ENCODE measurements around the gene USP2.
"Not testable (repeated sequence)": the region's sequence is repeated elsewhere in the genome, so short reads cannot be mapped to it uniquely, and the experiment has no call there.

Gene USP2

DNA sequence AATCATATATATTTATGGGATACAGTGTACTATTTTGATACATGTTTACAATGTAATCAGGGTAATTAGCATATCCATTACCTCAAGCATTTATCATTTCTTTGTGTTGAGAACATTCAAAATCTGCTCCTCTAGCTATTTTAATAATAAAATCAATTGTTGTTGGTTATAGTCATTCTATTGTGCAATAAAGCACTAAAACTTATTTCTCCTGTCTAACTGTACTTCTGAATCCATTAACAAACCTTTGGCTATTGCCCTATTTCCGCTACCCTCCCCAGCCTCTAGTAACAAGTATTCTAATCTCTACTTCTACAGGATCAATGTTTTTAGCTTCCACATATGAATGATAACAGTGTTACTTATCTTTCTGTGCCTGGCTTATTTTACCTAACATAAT is 15.3 kb upstream of the USP2 start:
- Mint-ChIP-seq H3K9me3 (peaks cover 28 to 38% of the 10 kb centered on the region in 2 donors), H3K4me3 (no peak overlapping the region), H3K4me1 (no peaks in the 10 kb centered on the region), H3K27me3 (peaks cover 10% of the 10 kb centered on the region), H3K27ac (no peak overlapping the region)
- ATAC-seq: no peak
- DNase-seq: no peak

DNA sequence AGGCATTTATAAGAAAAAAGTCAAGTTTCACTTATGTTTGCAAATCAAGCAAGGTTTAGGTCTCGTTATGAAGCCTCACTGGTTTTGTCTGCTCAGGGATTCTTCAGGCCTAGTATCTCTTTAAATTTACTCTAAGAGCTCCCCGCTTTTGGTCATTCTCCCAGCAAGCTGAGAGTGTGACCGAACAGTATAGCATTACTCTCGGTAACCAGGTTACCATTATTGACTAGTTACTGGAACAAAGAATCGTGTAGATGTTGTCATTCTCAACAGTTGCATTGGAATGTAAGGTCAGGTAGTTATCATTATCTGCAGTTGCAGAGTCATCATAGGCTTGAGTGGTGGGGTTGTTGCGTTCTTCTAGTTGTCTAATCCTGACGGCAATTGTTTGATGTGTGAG is 9.8 kb upstream of the USP2 start:
- H3K27me3 Mint-ChIP-seq: peaks cover 10% of the 10 kb centered on the region
- H3K4me3 Mint-ChIP-seq: no peak overlapping the region
- DNase-seq (no peak), ATAC-seq (no peak)
- no peaks in the 10 kb centered on the region for H3K9me3 Mint-ChIP-seq
- H3K4me1 Mint-ChIP-seq: no peaks in the 10 kb centered on the region
- no peak overlapping the region for H3K27ac Mint-ChIP-seq

- Mint-ChIP-seq H3K4me3 (no peak overlapping the region), H3K27ac (no peak overlapping the region), H3K4me1 (no peaks in the 10 kb centered on the region), H3K27me3 (peaks cover 1% of the 10 kb centered on the region), H3K9me3 (no peaks in the 10 kb centered on the region)
- ATAC-seq (no peak), DNase-seq (no peak)
These were observed 8.2 kb upstream of the USP2 start for GRCh38 chr11:119389611-119390254.

DNA sequence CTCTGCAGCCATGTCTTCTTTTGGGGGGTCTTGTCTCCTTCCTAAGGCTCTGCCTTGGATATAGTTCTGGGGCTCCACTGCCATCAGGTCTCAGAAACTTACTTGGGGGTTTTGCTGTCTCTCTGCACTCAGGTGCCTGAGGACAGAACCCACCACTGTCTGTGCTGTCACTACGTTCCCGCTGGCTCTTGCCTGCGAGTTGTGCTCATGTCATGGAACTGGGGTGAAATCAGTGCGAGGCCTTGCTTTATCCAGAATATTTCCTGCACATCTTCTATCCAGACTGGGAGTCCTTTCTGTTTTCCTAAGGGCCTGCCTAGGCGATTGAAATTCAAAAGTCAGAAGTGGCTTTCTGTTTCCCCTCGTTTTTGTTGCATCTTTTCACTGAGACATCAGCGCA is 6.6 kb upstream of the USP2 start:
- no peak overlapping the region for H3K4me3 Mint-ChIP-seq
- H3K27me3 Mint-ChIP-seq: no peaks in the 10 kb centered on the region
- H3K27ac Mint-ChIP-seq: no peak overlapping the region
- H3K9me3 Mint-ChIP-seq: no peaks in the 10 kb centered on the region
- H3K4me1 Mint-ChIP-seq: no peaks in the 10 kb centered on the region
- DNase-seq: no peak
- no peak for ATAC-seq

- Mint-ChIP-seq H3K4me3 (no peak overlapping the region), H3K9me3 (no peaks in the 10 kb centered on the region), H3K4me1 (no peaks in the 10 kb centered on the region), H3K27me3 (no peaks in the 10 kb centered on the region), H3K27ac (no peak overlapping the region)
- ATAC-seq (no peak), DNase-seq (no peak)
These were observed 2.8 kb upstream of the USP2 start for GRCh38 chr11:119384332-119384731.

DNA sequence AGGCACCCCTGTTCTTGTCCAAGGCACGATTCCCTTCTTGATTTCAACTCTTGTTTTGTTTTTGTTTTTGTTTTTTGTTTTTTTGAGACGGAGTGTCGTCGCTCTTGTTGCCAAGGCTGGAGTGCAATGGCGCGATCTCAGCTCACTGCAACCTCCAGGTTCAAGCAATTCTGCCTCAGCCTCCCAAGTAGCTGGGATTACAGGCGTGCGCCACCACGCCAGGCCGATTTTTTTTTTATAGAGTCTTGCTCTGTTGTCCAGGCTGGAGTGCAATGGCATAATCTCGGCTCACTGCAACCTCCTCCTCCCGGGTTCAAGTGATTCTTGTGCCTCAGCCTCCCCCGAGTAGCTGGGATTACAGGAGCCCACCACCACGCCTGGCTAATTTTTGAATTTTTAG is 1.0 kb upstream of the USP2 start:
- not testable (repeated sequence) for H3K9me3 Mint-ChIP-seq, H3K4me3 Mint-ChIP-seq, ATAC-seq, DNase-seq, H3K27me3 Mint-ChIP-seq, H3K27ac Mint-ChIP-seq
- H3K4me1 Mint-ChIP-seq: peaks cover 10% of the 10 kb centered on the region

GRCh38 chr11:119382101-119382500 is 611 bp upstream of the USP2 start:
- H3K27me3 Mint-ChIP-seq: no peaks in the 10 kb centered on the region
- no peak for DNase-seq
- H3K4me3 Mint-ChIP-seq: no peak overlapping the region
- ATAC-seq: no peak
- H3K27ac Mint-ChIP-seq: no peak overlapping the region
- H3K4me1 Mint-ChIP-seq: peaks cover 14% of the 10 kb centered on the region
- no peaks in the 10 kb centered on the region for H3K9me3 Mint-ChIP-seq

- Mint-ChIP-seq H3K4me1 (peaks cover 14% of the 10 kb centered on the region), H3K27me3 (no peaks in the 10 kb centered on the region), H3K4me3 (no peak overlapping the region), H3K9me3 (no peaks in the 10 kb centered on the region), H3K27ac (no peak overlapping the region)
- ATAC-seq (no peak), DNase-seq (no peak)
These were observed 686 bp downstream of the USP2 start for GRCh38 chr11:119380827-119381180.

DNA sequence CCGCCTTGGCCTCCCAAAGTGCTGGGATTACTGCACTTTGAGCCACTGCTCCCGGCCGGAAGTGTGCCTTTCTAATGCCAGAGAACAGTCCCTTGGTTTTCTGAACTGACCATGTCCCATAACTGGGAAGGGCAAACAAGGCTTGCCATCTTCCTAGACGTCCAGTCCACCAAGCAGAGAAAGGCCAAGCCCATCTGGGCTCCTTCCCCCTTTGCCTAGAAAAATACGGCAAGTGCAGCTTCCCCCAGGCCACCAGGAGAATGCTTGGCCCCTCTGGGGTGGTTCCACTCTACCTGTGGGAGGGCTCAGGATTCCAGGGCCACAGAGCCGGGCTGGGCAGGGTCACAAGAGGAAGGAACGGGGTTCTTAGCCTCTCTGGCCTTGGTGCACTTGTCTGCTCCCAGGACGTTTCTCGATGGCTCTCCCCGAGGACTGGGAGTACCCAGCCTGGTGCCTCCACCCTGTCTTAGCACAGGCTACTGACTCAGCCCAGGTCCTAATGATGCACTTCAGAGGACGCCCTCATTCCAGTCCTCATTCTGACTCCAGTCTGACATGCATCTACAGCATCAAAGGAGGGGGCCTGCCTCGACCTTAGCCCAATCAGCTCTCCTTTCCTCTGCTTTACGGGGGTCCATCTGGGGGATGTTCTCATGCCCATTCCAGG is 1.2 kb downstream of the USP2 start:
- Mint-ChIP-seq H3K27ac (no peak overlapping the region), H3K27me3 (no peaks in the 10 kb centered on the region), H3K4me1 (peaks cover 14% of the 10 kb centered on the region), H3K4me3 (no peak overlapping the region), H3K9me3 (no peaks in the 10 kb centered on the region)
- ATAC-seq (no peak), DNase-seq (no peak)

DNA sequence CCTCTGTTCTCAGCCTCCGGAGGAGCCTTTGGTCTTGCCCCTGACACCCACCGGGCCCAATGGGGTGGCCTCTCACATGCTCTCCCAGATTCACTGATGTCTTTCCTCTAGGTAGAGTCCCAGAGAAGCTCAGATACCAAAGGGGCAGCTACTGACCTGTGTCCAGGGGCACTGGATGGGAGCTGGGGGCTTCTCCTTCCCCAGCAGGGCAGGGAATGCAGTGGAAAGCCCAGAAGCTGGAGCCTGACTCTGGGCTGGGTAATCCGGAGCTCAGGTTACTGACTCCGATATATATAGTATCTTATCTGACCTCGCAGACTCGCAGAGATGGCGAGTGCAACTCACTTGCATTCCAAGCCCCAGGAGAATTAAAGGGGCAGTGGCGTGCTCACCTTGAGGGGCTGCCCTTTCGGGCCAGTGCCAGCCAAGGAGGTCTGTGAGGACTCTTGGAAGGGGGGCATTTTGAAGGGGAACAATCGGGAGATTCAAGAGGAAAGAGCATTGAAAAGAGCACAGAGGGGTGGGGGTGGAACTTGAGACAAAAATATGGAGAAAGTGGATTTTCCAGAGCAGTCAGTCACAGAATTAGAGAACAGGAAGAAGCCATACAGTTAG is 2.5 kb downstream of the USP2 start:
- Mint-ChIP-seq H3K27me3 (no peaks in the 10 kb centered on the region), H3K4me3 (no peak overlapping the region), H3K4me1 (peaks cover 17% of the 10 kb centered on the region), H3K27ac (no peak overlapping the region), H3K9me3 (no peaks in the 10 kb centered on the region)
- DNase-seq (no peak), ATAC-seq (no peak)

DNA sequence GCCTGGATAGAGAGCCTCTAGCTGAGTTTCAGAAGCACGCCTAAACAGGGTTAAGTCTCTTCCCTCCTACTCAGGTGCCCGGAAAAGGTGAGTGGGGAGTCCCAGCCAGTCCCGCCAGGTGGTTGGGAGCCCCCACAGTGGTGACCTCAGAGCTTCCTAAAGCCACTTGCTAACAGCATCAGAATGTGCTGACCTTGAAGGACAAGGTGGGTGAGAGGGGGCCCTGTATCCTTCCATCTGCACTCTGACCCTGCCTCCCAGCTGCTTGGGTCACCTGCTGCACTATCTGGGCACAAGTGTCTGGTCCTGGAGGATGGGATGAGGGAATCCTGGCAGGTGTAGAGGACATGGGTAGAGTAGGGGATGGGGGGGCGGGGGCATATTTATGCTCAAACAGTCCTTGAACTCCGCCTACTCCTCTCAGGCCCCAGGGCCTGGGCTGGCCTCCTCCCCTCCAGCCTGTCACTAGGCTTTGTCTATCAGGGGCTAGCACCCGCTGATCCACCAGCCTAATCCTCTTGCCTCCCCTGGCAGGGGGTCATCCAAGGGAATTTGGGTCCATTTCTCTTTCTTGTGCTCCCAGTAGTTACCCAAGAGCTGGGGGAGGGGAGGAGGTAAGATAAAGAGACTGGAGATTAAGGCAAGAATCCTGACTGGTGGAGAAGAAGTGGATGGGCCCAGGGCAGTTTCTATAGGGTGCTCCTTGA is 3.4 kb downstream of the USP2 start:
- no peak for DNase-seq
- Mint-ChIP-seq H3K4me3 (no peak overlapping the region), H3K9me3 (no peaks in the 10 kb centered on the region)

DNA sequence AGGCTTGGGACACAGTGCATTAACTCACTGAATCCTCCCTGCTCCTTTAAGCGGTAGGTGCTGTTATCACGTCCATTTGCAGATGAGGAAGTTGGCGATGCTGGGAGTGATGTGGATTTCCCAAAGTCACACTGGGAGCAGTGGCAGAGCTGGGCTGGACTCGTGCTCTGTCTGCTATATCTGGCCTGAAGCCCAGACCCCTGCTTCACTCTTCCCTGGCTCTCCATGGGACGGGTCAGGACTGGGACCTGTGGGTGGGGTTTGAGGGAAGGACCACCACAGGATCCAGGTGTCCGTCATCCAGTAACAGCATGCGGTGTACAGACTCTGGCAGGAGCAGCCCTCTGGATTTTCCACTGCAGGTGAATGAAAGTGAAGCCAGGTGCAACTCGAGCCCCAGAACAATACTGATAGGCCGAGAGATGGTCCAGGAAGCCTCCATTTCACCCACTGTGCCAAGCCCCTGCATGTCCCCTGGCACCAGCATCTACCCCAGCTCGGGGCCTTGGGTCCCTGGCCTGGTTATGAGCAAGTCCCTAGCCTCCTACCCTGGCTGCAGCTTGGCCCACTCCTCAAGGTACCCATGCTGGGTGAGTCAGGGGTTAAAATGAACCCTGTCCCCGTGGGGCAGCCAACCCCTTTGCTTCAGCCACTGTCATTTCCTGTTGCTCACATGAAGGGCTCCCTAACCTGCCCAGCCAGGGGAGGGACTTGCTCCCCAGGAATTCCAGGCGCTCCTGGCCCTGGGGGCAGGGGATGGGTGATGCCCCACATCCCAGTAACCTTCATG is 4.2 kb downstream of the USP2 start:
- H3K4me1 Mint-ChIP-seq: peaks cover 27% of the 10 kb centered on the region
- no peak overlapping the region for H3K4me3 Mint-ChIP-seq
- H3K9me3 Mint-ChIP-seq: no peaks in the 10 kb centered on the region
- no peak for DNase-seq
- H3K27ac Mint-ChIP-seq: peak overlapping the region in 1 of 2 donors; percentile 92
- ATAC-seq: no peak
- peaks cover 4% of the 10 kb centered on the region for H3K27me3 Mint-ChIP-seq

More for the DNA sequence above, 3.4 kb downstream of the USP2 start:
- ATAC-seq: no peak
- H3K4me1 Mint-ChIP-seq: peaks cover 26% of the 10 kb centered on the region
- H3K27ac Mint-ChIP-seq: peak overlapping the region in 1 of 2 donors; percentile 92
- no peaks in the 10 kb centered on the region for H3K27me3 Mint-ChIP-seq

- DNase-seq (no peak), ATAC-seq (no peak)
- Mint-ChIP-seq H3K4me3 (no peak overlapping the region), H3K27me3 (peaks cover 10% of the 10 kb centered on the region), H3K9me3 (no peaks in the 10 kb centered on the region), H3K4me1 (peaks cover 27% of the 10 kb centered on the region), H3K27ac (no peak overlapping the region)
These were observed 5.2 kb downstream of the USP2 start for GRCh38 chr11:119376197-119376847.

GRCh38 chr11:119375337-119376196 is 5.9 kb downstream of the USP2 start:
- Mint-ChIP-seq H3K27me3 (peaks cover 11% of the 10 kb centered on the region), H3K4me1 (peaks cover 27% of the 10 kb centered on the region), H3K9me3 (no peaks in the 10 kb centered on the region), H3K4me3 (no peak overlapping the region), H3K27ac (no peak overlapping the region)
- ATAC-seq (no peak), DNase-seq (no peak)
